Progenitor cell of endocrine pancreas (in vitro differentiated cells): ENCODE data around the gene MASP1. TPM values are rescaled to one million over a fixed set of nuclear protein-coding genes. Genes with fewer than 3 reads are reported as not detected.
A peak's percentile ranks its signal among the peaks of the same experiment; 100 is the strongest.

Source experiments
- DNase-seq: peaks from one replicate; pipeline ENCODE4 v3.0.0; 2021; ENCODE audit warnings: low spot score; ENCODE audit not compliant: unreplicated experiment
- H3K27ac Mint-ChIP-seq: 2 replicates; pipeline ENCODE4 v1.8.0; 2021; ENCODE audit warnings: mild to moderate bottlenecking, moderate library complexity, mixed read lengths
- H3K27me3 Mint-ChIP-seq: 2 replicates; pipeline ENCODE4 v1.8.0; 2021; ENCODE audit warnings: mixed read lengths
- H3K36me3 Mint-ChIP-seq: 2 replicates; pipeline ENCODE4 v1.8.0; 2022; ENCODE audit warnings: mixed read lengths; ENCODE audit not compliant: insufficient read depth
- H3K4me1 Mint-ChIP-seq: 2 replicates; pipeline ENCODE4 v1.8.0; 2021; ENCODE audit warnings: low read depth, mixed read lengths
- H3K4me3 Mint-ChIP-seq: 2 replicates; pipeline ENCODE4 v1.8.0; 2021; ENCODE audit warnings: low read depth, mild to moderate bottlenecking, moderate library complexity, mixed read lengths
- H3K9me3 Mint-ChIP-seq: 2 replicates; pipeline ENCODE4 v1.8.0; 2021; ENCODE audit warnings: low read depth, mixed read lengths
- CTCF ChIP-seq: fragments of 200-600 bp; sonication (generic); IDR thresholded peaks from one replicate; pipeline ENCODE4 v1.5.0; 2021; ENCODE audit warnings: antibody characterized with exemption, mild to moderate bottlenecking; ENCODE audit not compliant: unreplicated experiment
- total RNA-seq: library from RNA; stranded (reverse); gene quantifications from 2 replicates; pipeline ENCODE4 v1.2.1, GENCODE V29; 2021

The MASP1 gene
- total RNA-seq, 1 donor from 2014 or later, result 0.60 TPM

DNA sequence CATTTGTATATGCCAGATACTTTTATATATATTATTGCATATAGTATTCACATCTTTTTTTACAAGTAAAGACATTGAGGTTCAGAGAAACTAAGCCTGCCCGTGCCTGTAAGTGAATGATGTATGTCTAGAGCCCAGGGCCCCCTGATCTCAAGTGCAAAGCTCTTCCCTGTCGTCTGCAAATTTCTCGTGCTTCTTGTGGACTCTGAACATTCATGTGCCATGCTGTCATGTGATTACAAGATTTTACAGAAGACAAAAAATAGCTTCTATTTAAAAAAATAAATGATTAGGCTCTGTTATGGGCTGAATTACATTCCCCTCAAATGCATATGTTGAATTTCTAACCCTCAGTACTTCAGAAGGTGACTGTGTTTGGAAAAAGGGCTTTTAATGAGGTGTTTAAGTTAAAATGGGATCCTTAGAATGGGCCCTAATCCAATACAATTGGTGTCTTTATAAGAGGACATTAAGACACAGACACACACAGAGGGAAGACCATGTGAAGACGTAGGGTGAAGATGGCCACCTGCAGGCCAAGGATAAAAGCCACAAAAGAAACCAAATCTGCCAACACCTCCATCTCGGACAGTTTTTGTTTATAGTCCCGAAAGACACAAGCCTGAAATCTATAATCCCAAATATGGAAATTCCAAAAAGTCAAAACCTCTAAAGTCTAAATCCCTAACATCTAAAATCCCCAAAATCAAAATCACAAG, 3.9 kb upstream of the MASP1 start:
- Mint-ChIP-seq H3K4me3 (no peak overlapping the region), H3K27ac (no peak overlapping the region), H3K27me3 (peaks cover 20% of the 10 kb centered on the region), H3K9me3 (no peaks in the 10 kb centered on the region), H3K36me3 (no peaks in the 10 kb centered on the region), H3K4me1 (peaks cover 20% of the 10 kb centered on the region)
- DNase-seq, result no peak
- TF ChIP-seq CTCF, result no peak

GRCh38 chr3:187293516-187294430, 2.2 kb upstream of the MASP1 start:
- Mint-ChIP-seq H3K4me1 (peaks cover 24% of the 10 kb centered on the region), H3K27ac (no peak overlapping the region), H3K27me3 (peaks cover 27% of the 10 kb centered on the region), H3K9me3 (no peaks in the 10 kb centered on the region), H3K36me3 (no peaks in the 10 kb centered on the region), H3K4me3 (no peak overlapping the region)
- DNase-seq, result no peak
- no peak for TF ChIP-seq CTCF

- no peak overlapping the region for H3K4me3 Mint-ChIP-seq
These were observed 1.3 kb upstream of the MASP1 start for GRCh38 chr3:187292631-187293515.

GRCh38 chr3:187292181-187292580, 644 bp upstream of the MASP1 start:
- peak overlapping the region; percentile 39 for H3K4me3 Mint-ChIP-seq
- peaks cover 24% of the 10 kb centered on the region for H3K4me1 Mint-ChIP-seq
- H3K36me3 Mint-ChIP-seq, result no peaks in the 10 kb centered on the region
- no peak for DNase-seq
- no peaks in the 10 kb centered on the region for H3K9me3 Mint-ChIP-seq
- peak overlapping the region; percentile 30 for H3K27ac Mint-ChIP-seq
- no peak for TF ChIP-seq CTCF
- peaks cover 28% of the 10 kb centered on the region for H3K27me3 Mint-ChIP-seq

More at GRCh38 chr3:187292631-187293515, 1.3 kb upstream of the MASP1 start:
- H3K27me3 Mint-ChIP-seq, result peaks cover 27% of the 10 kb centered on the region
- no peaks in the 10 kb centered on the region for H3K9me3 Mint-ChIP-seq
- H3K4me1 Mint-ChIP-seq, result peaks cover 24% of the 10 kb centered on the region
- no peak for TF ChIP-seq CTCF
- no peak overlapping the region for H3K27ac Mint-ChIP-seq
- DNase-seq, result no peak
- H3K36me3 Mint-ChIP-seq, result no peaks in the 10 kb centered on the region
